Measurements from ENCODE around the gene COL10A1.

COL10A1 gene

DNA sequence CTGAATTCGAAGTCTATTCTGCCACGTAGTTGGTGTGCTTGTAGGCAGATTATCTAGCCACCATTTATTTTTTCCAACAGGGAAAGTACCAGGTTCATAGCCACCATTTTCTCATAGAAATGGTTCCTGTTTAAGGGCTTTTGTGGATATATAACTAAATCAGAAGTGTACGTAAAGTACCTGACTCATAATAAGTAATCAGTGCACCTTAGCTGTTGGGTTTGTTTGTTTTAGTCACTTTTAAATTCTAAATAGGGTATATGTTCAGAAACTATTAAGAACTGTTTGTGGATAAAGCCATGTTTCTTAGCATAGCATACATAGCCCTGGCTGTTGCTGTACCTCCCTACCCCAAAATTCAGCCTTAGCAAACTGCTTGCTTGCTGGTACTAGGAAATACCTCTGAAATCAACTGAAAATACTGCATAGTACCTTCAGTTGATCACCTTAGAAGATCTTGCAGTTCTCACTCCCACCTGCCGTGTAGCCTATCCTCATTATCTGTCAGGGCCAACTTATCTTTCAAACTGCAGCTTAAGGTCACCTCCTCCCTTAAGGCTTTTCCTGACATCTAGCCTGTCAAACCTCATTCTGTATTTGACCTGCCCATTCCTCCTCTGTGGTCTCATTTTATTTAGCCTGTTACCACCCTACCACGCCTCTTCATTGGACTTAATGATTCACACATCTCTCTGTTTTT, 44.6 kb upstream of the COL10A1 start:
- TF ChIP-seq SPI1 (IDR thresholded peaks at IDR 0.05; ENCODE audit: borderline replicate concordance, low read depth) (no peak), GABPA (IDR thresholded peaks at IDR 0.05; ENCODE audit: low read depth) (no peak), POLR2AphosphoS5 (IDR thresholded peaks at IDR 0.05; ENCODE audit: low read depth) (no peak)
- TF ChIP-seq, protein P1, sequence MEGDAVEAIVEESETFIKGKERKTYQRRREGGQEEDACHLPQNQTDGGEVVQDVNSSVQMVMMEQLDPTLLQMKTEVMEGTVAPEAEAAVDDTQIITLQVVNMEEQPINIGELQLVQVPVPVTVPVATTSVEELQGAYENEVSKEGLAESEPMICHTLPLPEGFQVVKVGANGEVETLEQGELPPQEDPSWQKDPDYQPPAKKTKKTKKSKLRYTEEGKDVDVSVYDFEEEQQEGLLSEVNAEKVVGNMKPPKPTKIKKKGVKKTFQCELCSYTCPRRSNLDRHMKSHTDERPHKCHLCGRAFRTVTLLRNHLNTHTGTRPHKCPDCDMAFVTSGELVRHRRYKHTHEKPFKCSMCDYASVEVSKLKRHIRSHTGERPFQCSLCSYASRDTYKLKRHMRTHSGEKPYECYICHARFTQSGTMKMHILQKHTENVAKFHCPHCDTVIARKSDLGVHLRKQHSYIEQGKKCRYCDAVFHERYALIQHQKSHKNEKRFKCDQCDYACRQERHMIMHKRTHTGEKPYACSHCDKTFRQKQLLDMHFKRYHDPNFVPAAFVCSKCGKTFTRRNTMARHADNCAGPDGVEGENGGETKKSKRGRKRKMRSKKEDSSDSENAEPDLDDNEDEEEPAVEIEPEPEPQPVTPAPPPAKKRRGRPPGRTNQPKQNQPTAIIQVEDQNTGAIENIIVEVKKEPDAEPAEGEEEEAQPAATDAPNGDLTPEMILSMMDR (IDR thresholded peaks at IDR 0.05; ENCODE audit: insufficient read depth, low read length) = no peak
- TF ChIP-seq, protein P2, sequence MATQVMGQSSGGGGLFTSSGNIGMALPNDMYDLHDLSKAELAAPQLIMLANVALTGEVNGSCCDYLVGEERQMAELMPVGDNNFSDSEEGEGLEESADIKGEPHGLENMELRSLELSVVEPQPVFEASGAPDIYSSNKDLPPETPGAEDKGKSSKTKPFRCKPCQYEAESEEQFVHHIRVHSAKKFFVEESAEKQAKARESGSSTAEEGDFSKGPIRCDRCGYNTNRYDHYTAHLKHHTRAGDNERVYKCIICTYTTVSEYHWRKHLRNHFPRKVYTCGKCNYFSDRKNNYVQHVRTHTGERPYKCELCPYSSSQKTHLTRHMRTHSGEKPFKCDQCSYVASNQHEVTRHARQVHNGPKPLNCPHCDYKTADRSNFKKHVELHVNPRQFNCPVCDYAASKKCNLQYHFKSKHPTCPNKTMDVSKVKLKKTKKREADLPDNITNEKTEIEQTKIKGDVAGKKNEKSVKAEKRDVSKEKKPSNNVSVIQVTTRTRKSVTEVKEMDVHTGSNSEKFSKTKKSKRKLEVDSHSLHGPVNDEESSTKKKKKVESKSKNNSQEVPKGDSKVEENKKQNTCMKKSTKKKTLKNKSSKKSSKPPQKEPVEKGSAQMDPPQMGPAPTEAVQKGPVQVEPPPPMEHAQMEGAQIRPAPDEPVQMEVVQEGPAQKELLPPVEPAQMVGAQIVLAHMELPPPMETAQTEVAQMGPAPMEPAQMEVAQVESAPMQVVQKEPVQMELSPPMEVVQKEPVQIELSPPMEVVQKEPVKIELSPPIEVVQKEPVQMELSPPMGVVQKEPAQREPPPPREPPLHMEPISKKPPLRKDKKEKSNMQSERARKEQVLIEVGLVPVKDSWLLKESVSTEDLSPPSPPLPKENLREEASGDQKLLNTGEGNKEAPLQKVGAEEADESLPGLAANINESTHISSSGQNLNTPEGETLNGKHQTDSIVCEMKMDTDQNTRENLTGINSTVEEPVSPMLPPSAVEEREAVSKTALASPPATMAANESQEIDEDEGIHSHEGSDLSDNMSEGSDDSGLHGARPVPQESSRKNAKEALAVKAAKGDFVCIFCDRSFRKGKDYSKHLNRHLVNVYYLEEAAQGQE (IDR thresholded peaks at IDR 0.05; ENCODE audit: insufficient replicate concordance, low read depth) = no peak
- Histone ChIP-seq H3K27ac (replicated peaks) (no peak overlapping the region), H3K27me3 (ENCODE audit: insufficient read depth, poor library complexity, severe bottlenecking) (no peaks in the 10 kb centered on the region), H3K4me3 (replicated peaks; ENCODE audit: insufficient read depth, low read length) (no peak overlapping the region)
- no peak for DNase-seq (ENCODE audit: low read depth in 1 of 2, low spot score in 1 of 2)

DNA sequence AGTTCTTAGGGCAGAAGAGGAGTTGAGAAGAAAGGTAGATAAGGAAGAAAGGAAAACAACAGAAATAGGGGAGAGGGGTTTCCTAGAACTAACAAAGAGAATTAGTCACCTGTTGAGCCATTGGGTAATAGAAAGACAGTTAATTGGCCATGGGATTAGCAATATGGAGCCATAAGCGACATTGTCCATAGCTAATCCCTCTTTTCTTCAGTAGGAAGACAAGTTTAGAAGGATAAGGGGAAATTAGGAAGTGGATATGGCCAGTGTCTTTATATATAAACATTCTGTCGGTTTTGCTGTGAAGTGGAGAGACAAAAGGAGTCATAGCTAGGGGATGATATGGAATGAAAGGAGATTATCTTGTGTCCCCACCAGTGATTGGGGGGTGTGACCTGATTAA, 43.9 kb upstream of the COL10A1 start:
- Histone ChIP-seq H3K4me3 (replicated peaks; ENCODE audit: insufficient read depth, low read length) (no peak overlapping the region), H3K27ac (replicated peaks) (no peak overlapping the region), H3K27me3 (ENCODE audit: insufficient read depth, poor library complexity, severe bottlenecking) (no peaks in the 10 kb centered on the region)
- no peak for DNase-seq (ENCODE audit: low read depth in 1 of 2, low spot score in 1 of 2)
- TF ChIP-seq, protein P1 (IDR thresholded peaks at IDR 0.05; ENCODE audit: insufficient read depth, low read length) = no peak
- TF ChIP-seq POLR2AphosphoS5 (IDR thresholded peaks at IDR 0.05; ENCODE audit: low read depth) (no peak), GABPA (IDR thresholded peaks at IDR 0.05; ENCODE audit: low read depth) (no peak)

DNA sequence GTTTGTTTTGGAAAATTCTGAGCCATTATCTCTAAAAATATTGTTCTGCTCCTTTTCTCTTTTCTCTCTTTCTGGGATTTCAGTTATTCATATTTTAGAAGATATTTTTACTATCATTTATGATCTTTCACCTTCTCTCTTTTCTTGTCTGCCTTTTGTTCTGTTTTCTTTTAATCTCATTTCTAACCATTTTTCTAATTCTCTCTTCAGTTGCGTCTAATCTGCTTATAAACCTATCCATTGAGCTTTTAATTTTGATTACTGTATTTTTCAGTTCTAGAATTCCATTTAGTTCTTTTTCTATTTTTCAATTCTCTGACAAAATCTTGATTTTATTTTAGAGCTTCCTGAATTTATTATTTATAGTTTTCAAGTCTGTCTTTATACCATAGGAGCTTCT, 42.2 kb upstream of the COL10A1 start:
- no peak overlapping the region for H3K4me3 ChIP-seq (replicated peaks; ENCODE audit: insufficient read depth, low read length)
- TF ChIP-seq GABPA (IDR thresholded peaks at IDR 0.05; ENCODE audit: low read depth) = no peak
- no peak for TF ChIP-seq SPI1 (IDR thresholded peaks at IDR 0.05; ENCODE audit: borderline replicate concordance, low read depth)
- no peak for TF ChIP-seq POLR2AphosphoS5 (IDR thresholded peaks at IDR 0.05; ENCODE audit: low read depth)
- TF ChIP-seq, protein P2 (IDR thresholded peaks at IDR 0.05; ENCODE audit: insufficient replicate concordance, low read depth) = no peak
- TF ChIP-seq, protein P1 (IDR thresholded peaks at IDR 0.05; ENCODE audit: insufficient read depth, low read length) = no peak
- no peaks in the 10 kb centered on the region for H3K27me3 ChIP-seq (ENCODE audit: insufficient read depth, poor library complexity, severe bottlenecking)
- H3K27ac ChIP-seq (replicated peaks) = no peak overlapping the region
- DNase-seq (ENCODE audit: low read depth in 1 of 2, low spot score in 1 of 2) = no peak

DNA sequence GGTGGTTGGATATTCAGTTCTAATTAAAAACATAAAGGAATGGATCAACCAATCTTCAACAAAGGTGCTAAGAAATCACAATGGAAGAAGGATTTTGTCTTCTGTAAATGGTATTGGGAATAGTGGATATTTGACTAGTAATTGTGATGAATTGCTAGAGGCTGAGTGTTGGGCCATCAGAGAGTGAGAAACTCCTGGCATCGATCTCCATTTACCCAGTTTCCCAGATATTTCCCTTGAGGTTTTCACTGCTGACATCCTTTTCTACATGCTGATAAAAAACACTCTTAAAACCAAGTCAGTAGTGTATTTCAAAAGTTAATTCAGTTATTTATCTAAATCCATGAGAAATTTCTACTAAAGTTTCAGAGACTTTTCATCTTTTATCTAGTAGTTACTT, 40.4 kb upstream of the COL10A1 start:
- Histone ChIP-seq H3K4me3 (replicated peaks; ENCODE audit: insufficient read depth, low read length) (no peak overlapping the region), H3K27me3 (ENCODE audit: insufficient read depth, poor library complexity, severe bottlenecking) (no peaks in the 10 kb centered on the region), H3K27ac (replicated peaks) (no peak overlapping the region)
- TF ChIP-seq POLR2AphosphoS5 (IDR thresholded peaks at IDR 0.05; ENCODE audit: low read depth) (no peak), SPI1 (IDR thresholded peaks at IDR 0.05; ENCODE audit: borderline replicate concordance, low read depth) (no peak), GABPA (IDR thresholded peaks at IDR 0.05; ENCODE audit: low read depth) (no peak)
- TF ChIP-seq, protein P1 (IDR thresholded peaks at IDR 0.05; ENCODE audit: insufficient read depth, low read length) = no peak
- TF ChIP-seq, protein P2 (IDR thresholded peaks at IDR 0.05; ENCODE audit: insufficient replicate concordance, low read depth) = no peak
- DNase-seq (ENCODE audit: low read depth in 1 of 2, low spot score in 1 of 2) = no peak
